ENCODE measurements around the gene ST6GAL1.

DNA sequence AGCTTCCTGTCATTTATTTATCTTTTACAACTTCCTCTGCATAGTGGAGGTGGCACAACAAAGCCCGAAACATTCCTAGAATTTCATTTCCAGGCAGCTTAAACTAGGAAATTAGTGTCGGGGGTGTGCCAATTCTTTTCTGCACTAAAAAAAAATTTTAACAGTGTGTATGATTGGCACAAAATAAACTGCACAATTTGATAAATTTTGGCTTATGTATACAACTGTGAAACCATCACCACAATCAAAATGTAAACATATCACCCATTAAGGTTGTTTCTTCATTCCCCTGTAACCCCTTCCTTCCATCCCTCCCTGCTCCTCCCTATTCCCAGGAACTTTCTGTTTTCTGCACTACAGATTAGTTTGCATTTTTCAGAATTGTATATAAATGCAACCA lies 154.3 kb downstream of the ST6GAL1 start:
- TF ChIP-seq BRCA1 (IDR thresholded peaks at IDR 0.05; ENCODE audit: low read depth, low read length) = no peak
- no peak for TF ChIP-seq EZH2 (IDR thresholded peaks at IDR 0.05; ENCODE audit: low read depth, low read length, severe bottlenecking)
- TF ChIP-seq CHD1 (IDR thresholded peaks at IDR 0.05; ENCODE audit: low read depth, low read length) = no peak

Measured in H1 (cell line).